ENCODE measurements around the gene ASF1A.

- TF ChIP-seq EZH2 (IDR thresholded peaks at IDR 0.05; ENCODE audit: insufficient read depth, poor library complexity, severe bottlenecking) (no peak), EZH2phosphoT487 (IDR thresholded peaks at IDR 0.05; ENCODE audit: insufficient read depth, low read depth) (no peak)
Observed at GRCh38 chr6:118935331-118935668, 41.3 kb downstream of the ASF1A start.

Data from GM23248 (cell line).